Transverse colon (tissue), 4 donors: ENCODE results near the gene SEC61A1. TPM values are rescaled to one million over a fixed set of nuclear protein-coding genes. Genes with fewer than 3 reads are reported as not detected.

Experiments used
- DNase-seq: peaks from one replicate; pipeline ENCODE4 v3.0.0-alpha.2; 2019
- H3K27ac ChIP-seq, 4 donors: fragments of 200-600 bp; sonication (generic); 2 replicates each; pipeline ENCODE4 v1.5.1; 2016 to 2018; ENCODE audit warnings: inconsistent platforms in 4 of 4
- H3K27me3 ChIP-seq: fragments of 200-600 bp; sonication (generic); 2 replicates; pipeline ENCODE4 v1.5.1; 2017; ENCODE audit warnings: inconsistent platforms
- H3K36me3 ChIP-seq, 4 donors: fragments of 200-600 bp; sonication (generic); 2 replicates each; pipeline ENCODE4 v1.5.1; 2017 to 2019; ENCODE audit warnings: inconsistent platforms in 4 of 4
- H3K4me1 ChIP-seq, 4 donors: fragments of 200-600 bp; sonication (generic); 2 replicates each; pipeline ENCODE4 v1.5.1; 2017 to 2020; ENCODE audit warnings: inconsistent platforms in 4 of 4
- H3K4me3 ChIP-seq, 4 donors: fragments of 200-600 bp; sonication (generic); 1 replicate in 1 of 4; 2 replicates in 3 of 4; pipeline versions ENCODE4 v1.5.1 to v1.6.1; 2017 to 2019; ENCODE audit warnings: inconsistent platforms in 4 of 4
- H3K9me3 ChIP-seq, 2 donors: fragments of 200-600 bp; sonication (generic); 2 replicates each; pipeline ENCODE4 v1.5.1; 2017 to 2019; ENCODE audit warnings: inconsistent platforms in 2 of 2
- EP300 ChIP-seq: sonication (generic); formaldehyde crosslinking; IDR thresholded peaks from one replicate; pipeline ENCODE4 v1.6.1; 2017; ENCODE audit warnings: antibody characterized with exemption, low read depth
- POLR2A ChIP-seq: fragments of 450-650 bp; IDR thresholded peaks from one replicate; pipeline ENCODE4 v1.6.1; 2016; ENCODE audit warnings: antibody characterized with exemption, mild to moderate bottlenecking, moderate library complexity
- POLR2AphosphoS5 ChIP-seq, 3 donors: sonication (generic); formaldehyde crosslinking; IDR thresholded peaks; one replicate each; pipeline ENCODE4 v1.6.1; 2016; ENCODE audit warnings: antibody characterized with exemption in 3 of 3
- WGBS, 2 donors: methylation state at CpG; one replicate each; pipeline ENCODE4 v1.1.5; 2018; ENCODE audit warnings: low coverage in 1 of 2; 5-methylcytosine and 5-hydroxymethylcytosine counted together
- in situ Hi-C, 4 donors: fragments of 200-750 bp; cut with MboI; loops; one replicate each; pipeline versions ENCODE4 v1.15.0 to v1.15.1; 2017; ENCODE audit warnings: low sequenced_read_pairs in 3 of 4, low pct_ligation_motif_present in 1 of 4, low pct_unique_long_range_greater_than_20kb in 1 of 4
- intact Hi-C: fragments of 100-400 bp; cut with DNase I; formaldehyde crosslinking; loops from one replicate; pipeline ENCODE4 v1.15.1; 2023; ENCODE audit warnings: low total_unique reads
- total RNA-seq, 4 donors: library from RNA; depleted of rRNA; stranded (reverse); fragments of >200 nt; gene quantifications; one replicate each; pipeline ENCODE4 v1.1.0, GENCODE V29; 2016
- TF ChIP-seq, protein P1 (sequence below), 5 experiments: fragments of 200-600 bp in 3 of 5; fragments of 450-650 bp in 2 of 5; sonication (generic) in 3 of 5; IDR thresholded peaks; 1 replicate in 2 of 5; 2 replicates in 3 of 5; pipeline ENCODE4 v1.5.1; 2016 to 2017; ENCODE audit warnings: antibody characterized with exemption in 5 of 5, inconsistent platforms in 3 of 5, mild to moderate bottlenecking in 2 of 5, moderate library complexity in 1 of 5

Gene SEC61A1
- total RNA-seq, 4 donors from 2014 or later: 86.6 to 116 (median 115) TPM

DNA sequence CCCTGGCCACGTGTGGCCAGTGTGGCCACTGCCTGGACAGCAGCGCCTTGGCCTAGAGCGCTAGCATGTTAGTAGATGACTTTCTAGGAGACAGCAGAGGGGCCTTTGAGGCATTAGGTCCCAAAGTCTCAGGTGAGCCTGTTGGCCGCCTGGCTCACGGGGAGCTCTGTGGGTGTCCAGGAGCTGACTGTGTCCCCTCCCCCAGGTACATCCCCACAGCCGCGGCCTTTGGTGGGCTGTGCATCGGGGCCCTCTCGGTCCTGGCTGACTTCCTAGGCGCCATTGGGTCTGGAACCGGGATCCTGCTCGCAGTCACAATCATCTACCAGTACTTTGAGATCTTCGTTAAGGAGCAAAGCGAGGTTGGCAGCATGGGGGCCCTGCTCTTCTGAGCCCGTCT, 17.0 kb downstream of the SEC61A1 start:
- no peaks in the 10 kb centered on the region for H3K27me3 ChIP-seq
- in situ Hi-C loops: no loop called here
- H3K36me3 ChIP-seq: peaks cover 0 to 72% (median 36%) of the 10 kb centered on the region in 4 donors
- TF ChIP-seq POLR2A (no peak), EP300 (no peak), POLR2AphosphoS5 (IDR thresholded peaks at IDR 0.05) (no peak)
- TF ChIP-seq, protein P1, sequence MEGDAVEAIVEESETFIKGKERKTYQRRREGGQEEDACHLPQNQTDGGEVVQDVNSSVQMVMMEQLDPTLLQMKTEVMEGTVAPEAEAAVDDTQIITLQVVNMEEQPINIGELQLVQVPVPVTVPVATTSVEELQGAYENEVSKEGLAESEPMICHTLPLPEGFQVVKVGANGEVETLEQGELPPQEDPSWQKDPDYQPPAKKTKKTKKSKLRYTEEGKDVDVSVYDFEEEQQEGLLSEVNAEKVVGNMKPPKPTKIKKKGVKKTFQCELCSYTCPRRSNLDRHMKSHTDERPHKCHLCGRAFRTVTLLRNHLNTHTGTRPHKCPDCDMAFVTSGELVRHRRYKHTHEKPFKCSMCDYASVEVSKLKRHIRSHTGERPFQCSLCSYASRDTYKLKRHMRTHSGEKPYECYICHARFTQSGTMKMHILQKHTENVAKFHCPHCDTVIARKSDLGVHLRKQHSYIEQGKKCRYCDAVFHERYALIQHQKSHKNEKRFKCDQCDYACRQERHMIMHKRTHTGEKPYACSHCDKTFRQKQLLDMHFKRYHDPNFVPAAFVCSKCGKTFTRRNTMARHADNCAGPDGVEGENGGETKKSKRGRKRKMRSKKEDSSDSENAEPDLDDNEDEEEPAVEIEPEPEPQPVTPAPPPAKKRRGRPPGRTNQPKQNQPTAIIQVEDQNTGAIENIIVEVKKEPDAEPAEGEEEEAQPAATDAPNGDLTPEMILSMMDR (IDR thresholded peaks at IDR 0.05): no peak
- 94 to 100% methylated on average over 1 to 15 of the region's 15 CpGs for WGBS, 2 donors
- H3K9me3 ChIP-seq: no peaks in the 10 kb centered on the region
- no peak for DNase-seq
- intact Hi-C loops: no loop called here
- H3K4me3 ChIP-seq: no peak overlapping the region
- no peaks in the 10 kb centered on the region for H3K4me1 ChIP-seq
- H3K27ac ChIP-seq: no peak overlapping the region

DNA sequence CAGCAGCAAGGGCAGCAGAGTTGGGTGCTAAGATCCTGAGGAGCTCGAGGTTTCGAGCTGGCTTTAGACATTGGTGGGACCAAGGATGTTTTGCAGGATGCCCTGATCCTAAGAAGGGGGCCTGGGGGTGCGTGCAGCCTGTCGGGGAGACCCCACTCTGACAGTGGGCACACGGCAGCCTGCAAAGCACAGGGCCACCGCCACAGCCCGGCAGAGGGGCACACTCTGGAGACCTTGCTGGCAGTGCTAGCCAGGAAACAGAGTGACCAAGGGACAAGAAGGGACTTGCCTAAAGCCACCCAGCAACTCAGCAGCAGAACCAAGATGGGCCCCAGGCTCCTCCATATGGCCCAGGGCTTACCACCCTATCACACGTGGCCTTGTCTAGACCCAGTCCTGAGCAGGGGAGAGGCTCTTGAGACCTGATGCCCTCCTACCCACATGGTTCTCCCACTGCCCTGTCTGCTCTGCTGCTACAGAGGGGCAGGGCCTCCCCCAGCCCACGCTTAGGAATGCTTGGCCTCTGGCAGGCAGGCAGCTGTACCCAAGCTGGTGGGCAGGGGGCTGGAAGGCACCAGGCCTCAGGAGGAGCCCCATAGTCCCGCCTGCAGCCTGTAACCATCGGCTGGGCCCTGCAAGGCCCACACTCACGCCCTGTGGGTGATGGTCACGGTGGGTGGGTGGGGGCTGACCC, 18.8 kb downstream of the SEC61A1 start:
- peaks cover 2 to 12% (median 10%) of the 10 kb centered on the region in 4 donors for H3K4me1 ChIP-seq
- no peak for TF ChIP-seq POLR2AphosphoS5 (IDR thresholded peaks at IDR 0.05)
- no peak for TF ChIP-seq POLR2A
- TF ChIP-seq, protein P1 (IDR thresholded peaks at IDR 0.05): no peak
- no peak for TF ChIP-seq EP300
- no peak for DNase-seq
- no peaks in the 10 kb centered on the region for H3K9me3 ChIP-seq
- no peak overlapping the region for H3K4me3 ChIP-seq
- intact Hi-C loops: no loop called here
- no peak overlapping the region for H3K27ac ChIP-seq
- in situ Hi-C loops: no loop called here
- peaks cover 0 to 54% (median 25%) of the 10 kb centered on the region in 4 donors for H3K36me3 ChIP-seq
- H3K27me3 ChIP-seq: no peaks in the 10 kb centered on the region
- 85% methylated on average over 12 of the region's 13 CpGs; no CpG with 5 or more reads in 1 of the 2 donors for WGBS, 2 donors

DNA sequence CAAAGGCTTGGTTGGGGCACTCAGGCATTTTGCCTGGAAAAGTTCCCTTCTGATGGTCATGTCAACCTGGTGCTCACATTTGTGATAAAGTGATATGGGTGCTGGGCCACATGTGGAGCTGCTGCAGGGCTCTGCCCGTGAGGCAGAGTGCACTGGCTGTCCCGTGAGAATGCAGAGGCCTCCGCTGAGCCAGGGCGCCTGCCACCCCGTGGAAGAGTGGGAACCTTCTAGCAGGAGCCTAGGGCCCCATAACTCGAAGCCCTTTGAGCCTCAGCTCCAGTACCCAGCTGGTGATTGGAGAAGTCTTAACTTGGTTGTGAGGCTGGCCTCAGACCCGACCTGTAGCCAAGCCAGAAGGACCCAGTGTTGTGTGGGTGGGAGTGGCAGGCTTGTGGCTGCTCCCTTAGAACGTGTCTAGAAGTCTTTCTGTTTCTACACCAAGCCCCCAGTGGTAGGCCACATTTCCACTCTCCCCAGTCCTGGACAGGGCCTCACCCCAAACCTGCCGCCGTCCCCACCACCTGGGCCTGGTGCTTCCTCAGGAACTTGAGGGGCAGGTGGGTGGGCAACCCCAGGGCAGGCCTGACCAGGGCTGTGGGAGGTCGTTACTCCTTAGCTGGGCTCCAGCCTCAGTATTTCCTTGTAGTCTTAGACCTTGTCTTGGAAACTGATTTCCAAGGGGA, 19.7 kb downstream of the SEC61A1 start:
- in situ Hi-C loops (no loop called here), intact Hi-C loops (no loop called here)
- Histone ChIP-seq H3K36me3 (peaks cover 0 to 46% (median 21%) of the 10 kb centered on the region in 4 donors), H3K27ac (no peak overlapping the region), H3K4me1 (peaks cover 8 to 19% (median 17%) of the 10 kb centered on the region in 4 donors), H3K27me3 (peaks cover 4% of the 10 kb centered on the region), H3K4me3 (no peak overlapping the region), H3K9me3 (no peaks in the 10 kb centered on the region)
- DNase-seq: no peak
- no peak for TF ChIP-seq POLR2AphosphoS5 (IDR thresholded peaks at IDR 0.05)
- no peak for TF ChIP-seq POLR2A
- TF ChIP-seq, protein P1 (IDR thresholded peaks at IDR 0.05): no peak
- no peak for TF ChIP-seq EP300
- WGBS, 2 donors: 90% methylated on average over 7 of the region's 11 CpGs; no CpG with 5 or more reads in 1 of the 2 donors

DNA sequence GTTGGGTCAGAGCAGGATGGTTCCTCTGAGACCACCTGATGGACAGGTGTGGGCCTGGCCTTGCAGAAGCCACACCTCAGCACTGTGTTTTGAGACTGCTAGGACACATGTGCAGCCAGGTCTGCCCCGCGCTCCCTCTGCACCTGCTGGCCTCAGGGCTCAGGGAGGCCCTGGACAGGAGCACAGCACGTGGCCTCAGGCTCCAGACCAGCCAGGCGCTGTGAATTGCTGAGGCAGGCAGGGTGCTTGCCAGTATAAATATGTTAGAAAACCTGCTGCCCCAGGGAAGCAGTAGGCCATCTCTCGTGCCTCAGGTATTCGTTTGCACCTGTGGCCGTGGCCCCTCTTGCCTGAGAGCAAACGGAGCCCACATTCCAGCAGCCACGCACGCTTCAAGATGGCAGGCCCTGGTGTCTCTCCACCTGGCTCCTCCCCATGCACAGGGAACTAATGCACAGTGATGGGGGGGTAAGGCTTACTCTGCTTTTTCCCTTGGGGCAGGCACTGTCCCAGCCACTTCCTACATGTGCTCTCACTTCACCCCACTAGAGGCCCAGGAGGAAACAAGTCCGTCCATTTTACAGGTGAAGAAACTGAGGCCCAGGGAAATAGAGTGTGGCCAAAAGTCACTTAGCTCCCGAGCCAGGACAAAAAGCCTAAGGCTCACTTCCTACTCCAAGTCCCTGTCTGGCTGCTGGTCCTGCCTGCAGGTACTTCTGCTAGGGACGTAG, 20.4 kb downstream of the SEC61A1 start:
- intact Hi-C loops: no loop called here
- DNase-seq: no peak

More for the DNA sequence above, 20.4 kb downstream of the SEC61A1 start:
- H3K27ac ChIP-seq: no peak overlapping the region
- no peaks in the 10 kb centered on the region for H3K9me3 ChIP-seq
- peaks cover 8 to 24% (median 22%) of the 10 kb centered on the region in 4 donors for H3K4me1 ChIP-seq
- 88% methylated on average over 13 of the region's 13 CpGs; no CpG with 5 or more reads in 1 of the 2 donors for WGBS, 2 donors
- in situ Hi-C loops: no loop called here
- peaks cover 0 to 39% (median 18%) of the 10 kb centered on the region in 4 donors for H3K36me3 ChIP-seq
- H3K4me3 ChIP-seq: no peak overlapping the region
- TF ChIP-seq EP300 (no peak), POLR2A (no peak), POLR2AphosphoS5 (IDR thresholded peaks at IDR 0.05) (no peak)
- TF ChIP-seq, protein P1 (IDR thresholded peaks at IDR 0.05): no peak
- H3K27me3 ChIP-seq: peaks cover 4% of the 10 kb centered on the region
